NCI-H2029 treated with DMSO at 0.1 percent for 48 hours (cell line): ENCODE data around the gene CAMKV.
"Not testable (repeated sequence)": the region's sequence is repeated elsewhere in the genome, so short reads cannot be mapped to it uniquely, and the experiment has no call there.

Source experiments
- DNase-seq: peaks from one replicate; lab custom pipeline; 2025; lab: John Stamatoyannopoulos, UW

The CAMKV gene

DNA sequence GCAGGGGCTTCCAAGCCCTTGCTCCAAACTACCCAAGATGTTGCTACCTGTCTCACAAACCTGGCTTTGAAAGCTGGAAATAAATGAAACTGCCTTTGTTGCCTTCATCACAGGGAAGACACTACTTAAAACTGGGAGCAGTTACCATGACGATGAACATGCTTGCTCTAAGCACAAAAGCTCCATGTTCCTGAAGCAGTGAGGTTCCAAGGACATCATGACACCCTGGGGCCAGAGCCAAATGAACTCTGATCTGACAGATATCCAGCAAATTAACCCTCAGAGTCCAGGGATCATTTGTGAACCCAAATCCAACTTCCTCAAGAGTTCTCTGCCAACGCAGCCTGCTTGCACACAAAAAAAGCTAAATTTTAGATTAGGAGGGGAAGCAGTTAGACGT is 24.0 kb downstream of the CAMKV start:
- DNase-seq = no peak

DNA sequence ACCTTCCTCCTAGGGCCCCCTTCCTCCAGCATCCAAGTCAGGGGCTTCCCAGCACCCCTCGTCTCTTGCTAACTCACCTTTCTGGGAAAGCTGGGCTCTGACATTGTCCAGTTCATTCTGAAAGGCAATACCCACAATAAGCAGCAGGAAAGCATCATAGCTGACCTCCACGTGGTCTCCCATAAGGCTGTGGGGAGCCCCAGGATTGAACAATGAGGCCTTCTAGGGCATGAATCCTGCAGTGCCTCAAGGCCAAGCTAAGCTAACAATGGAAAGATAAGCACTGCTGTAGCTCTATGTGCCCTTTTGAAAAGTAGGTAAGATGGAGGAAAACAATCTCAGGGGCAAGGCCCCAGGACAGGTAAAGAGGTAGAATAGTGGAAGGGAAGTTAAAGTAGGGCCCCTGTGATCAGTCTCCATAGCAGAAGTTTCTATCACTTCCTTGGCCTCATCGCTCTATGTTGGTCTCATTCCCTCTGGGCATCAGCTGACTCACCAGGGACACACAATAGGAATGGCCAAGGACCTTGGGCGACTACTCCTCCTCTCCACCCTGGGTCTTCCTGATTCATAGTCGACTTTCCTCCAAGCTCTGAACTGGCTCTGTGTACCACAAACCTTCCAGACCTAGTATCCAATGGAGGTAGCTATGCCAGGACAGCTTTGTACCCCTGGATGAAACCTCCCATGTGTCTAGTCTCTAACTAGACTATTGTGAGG is 25.1 kb downstream of the CAMKV start:
- no peak for DNase-seq

DNA sequence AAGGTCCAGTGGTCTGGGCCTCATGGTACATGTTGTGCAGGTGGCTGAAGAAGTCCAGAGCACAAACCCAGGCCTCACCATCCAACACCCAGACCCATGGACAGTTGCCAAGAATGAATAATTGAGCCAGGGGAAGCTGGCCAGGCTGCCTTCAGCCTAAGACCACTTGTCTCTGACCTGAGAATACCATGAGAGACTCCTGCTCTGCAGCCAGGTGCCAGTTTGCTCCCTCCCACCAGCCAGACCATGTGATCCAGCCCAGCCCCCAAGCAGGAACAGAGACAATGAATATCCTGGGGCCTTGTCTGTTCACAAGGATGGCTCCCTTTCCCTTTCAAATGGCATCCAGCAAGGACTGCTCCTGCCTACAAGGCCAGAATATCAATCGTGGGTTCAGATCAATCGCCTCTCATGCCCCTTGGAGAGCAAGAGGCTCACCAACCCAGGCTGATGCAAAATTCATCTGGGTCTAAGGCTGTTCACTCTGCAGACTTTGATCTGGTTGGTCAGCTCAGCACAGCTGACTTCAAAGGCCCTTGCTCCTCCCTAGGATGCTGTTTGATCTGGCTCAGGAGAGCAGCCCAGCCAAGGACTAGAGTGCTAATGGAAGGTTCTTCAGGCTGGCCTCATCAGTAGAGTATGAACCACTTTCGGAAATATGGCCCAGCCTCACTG is 26.7 kb downstream of the CAMKV start:
- DNase-seq = no peak

DNA sequence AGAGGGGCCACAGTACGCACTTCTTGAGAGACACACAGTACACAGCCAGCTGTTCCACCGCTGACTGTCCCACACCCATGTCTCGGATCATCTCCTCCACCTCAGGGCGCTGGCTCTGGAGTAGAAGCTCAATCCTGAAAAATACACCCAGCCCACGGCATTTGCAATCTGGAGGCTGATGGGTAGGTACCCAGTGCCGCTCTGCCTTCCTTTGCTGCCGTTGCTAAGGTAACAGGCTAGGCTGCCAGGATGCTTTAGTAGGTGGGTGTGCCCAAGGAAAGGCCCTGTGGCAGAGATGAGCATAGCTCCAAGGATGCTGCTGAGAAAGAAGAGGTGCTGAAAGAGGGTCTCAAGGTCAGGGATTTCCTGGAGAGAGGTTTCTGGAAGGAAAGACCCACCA is 27.9 kb downstream of the CAMKV start:
- DNase-seq = no peak

DNA sequence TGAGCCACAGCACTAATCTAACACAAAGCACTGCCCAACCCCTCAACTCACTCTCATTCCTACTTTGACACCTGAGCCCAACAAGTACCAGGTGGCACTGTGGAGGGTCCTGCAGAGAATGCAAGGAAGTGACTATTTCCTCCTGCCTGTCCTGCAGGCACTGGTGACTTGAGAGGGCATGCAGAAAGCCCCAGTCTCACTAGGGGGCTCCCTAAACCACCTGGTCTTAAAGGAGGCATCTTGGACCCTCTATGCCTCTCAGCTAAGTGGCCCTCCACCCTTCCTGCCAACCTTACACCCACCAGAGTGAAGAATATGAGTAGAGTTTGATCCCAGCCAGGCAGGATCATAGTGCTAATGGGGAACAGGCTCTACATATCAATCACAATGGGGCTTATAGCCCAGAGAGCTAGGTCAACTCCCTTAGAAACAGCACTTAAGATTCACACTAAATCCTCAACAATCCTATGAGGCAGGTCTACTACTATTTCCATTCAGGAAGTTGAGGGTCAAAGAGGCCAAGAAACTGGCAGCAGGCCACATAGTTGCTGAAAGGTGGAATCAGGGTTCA is 28.5 kb downstream of the CAMKV start:
- DNase-seq = no peak

DNA sequence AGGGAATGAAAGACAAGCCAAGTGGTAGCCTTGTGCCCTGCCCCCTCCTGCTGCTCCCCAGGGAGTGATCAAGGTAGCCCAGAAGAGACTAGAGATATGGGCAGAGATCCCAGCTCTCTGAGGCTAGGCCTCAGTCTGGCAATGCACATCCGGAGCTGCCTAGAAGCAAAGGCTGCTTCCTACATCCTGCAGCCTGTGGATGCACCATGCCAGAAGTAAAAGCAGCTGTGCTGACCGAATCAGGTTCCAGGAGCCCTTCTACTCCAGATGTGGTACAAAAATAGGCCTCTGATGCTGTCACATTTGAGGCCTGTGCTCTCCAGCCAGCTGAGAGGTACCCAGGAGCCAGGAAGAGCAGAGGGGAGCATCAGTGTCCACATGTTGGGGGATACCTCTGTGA is 29.3 kb downstream of the CAMKV start:
- no peak for DNase-seq

DNA sequence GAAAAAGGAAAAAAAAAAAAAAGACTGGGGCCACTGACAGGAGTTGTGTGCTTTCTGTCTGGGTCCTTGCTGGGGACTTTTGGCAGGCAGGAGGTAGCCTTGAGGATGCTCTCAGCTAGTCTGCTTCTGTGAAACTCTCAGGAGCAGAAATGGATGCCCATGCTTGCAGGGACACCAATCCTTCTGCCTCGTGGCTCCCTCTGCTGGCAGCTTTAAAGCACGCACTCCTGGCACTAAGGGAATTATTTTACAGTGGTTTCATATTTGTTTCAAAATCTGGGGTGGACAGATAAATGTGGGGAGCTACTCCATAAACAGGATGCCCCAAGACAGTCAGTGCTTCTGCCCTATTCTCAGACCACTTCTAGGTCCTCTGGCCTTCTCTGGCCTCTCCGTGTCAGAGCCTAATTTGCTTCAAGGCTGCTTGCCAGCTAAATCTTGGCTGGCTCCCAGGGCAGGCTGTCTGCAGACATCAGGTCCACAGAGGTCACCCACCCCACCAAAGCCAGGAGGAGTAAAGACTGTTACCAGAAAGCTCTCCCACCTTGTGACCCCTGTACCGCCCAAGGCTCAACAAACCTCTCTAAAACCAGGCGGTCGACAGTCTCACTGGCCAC is 30.4 kb downstream of the CAMKV start:
- DNase-seq = peak; percentile 66

DNA sequence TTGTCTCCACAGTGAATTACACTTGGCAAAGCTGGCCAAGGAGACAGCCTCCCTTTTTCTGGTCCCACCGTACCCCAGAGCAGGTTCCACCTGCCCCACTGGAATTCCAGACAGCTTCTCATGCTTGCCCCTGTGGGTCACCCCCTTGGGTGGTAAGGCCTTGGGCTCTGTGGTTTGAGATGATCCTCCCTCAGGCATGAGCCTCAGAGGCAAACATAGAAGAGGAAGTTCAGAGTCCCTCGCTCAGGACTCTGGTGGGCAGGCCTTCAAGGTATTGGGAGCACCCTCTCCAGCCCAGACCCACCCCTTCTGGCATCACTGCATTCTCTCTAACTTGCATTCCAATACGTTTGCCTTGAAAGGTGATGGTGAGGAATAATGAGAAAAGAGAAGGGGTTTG is 38.4 kb downstream of the CAMKV start:
- no peak for DNase-seq

DNA sequence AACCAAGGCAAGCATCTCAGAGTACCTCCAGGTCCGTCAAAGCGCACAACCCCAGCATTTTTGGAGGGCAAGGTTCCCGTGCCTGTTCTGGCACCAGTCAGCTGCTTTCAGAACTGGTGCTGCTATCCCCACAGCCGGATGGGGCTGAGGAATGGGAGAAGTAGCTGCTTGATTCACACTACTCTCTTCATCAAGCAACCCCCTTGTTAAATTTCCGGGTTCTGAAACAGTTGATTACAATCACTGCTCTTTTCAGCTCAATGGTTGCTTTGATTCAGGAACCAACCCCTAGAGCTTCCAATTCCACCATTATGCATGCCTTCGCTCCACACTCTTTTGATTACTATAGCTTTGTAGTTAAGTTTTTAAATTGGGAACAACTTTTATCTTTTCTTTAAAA is 43.7 kb downstream of the CAMKV start:
- no peak for DNase-seq

DNA sequence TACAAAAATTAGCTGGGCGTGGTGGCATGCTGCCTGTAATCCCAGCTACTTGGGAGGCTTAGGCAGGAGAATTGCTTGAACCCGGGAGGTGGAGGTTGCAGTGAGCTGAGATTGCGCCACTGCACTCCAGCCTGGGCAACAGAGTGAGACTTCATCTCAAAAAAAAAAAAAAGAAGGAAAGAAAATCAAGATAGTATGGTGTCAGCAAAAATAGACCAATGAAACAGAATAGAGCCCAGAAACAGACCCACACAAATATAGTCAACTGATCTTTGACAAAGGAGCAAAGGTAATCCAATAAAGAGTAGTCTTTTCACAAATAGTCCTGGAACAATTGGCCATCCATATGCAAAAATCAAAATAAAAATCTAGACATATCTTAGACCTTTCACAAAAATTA is 46.6 kb downstream of the CAMKV start:
- DNase-seq = not testable (repeated sequence)

DNA sequence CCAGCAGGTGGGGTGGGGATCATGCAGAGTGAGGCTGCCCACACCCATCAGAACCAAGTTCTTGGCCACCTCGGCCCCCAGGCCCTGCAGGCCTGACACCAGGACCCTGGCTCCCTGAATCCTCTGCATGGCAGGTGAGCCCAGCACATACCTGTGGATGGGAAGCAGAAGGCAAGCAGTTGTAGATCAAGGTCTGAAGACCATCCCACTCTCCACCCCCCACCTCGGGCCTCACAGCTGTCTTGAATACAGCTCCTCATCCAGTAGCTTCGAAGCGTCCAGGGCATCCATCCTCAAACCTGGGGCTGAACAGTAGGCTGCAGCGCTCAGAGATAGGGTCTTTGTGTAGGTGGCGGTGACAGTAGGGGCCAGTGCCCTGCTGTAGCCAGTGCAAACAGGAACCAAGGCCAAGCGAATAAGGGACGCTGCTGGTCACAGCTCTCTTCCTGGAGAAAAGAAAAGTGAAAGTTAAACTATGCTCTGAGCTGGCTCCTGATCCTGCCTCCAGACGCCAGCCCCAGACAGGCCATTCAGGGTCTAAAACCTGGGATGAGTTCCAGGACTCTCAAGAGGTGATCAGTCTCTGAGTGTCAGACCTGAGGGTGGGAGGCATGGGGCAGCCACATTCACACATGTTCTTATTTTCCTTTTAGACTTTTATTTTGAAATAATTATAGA is 56.1 kb downstream of the CAMKV start, which contains the start of gene UBA7:
Gene UBA7 (minus strand): TSS at position 457 of the 678 bp plus-strand sequence. CDS start 166 bp downstream, at position 291.
- peak; percentile 60 for DNase-seq

DNA sequence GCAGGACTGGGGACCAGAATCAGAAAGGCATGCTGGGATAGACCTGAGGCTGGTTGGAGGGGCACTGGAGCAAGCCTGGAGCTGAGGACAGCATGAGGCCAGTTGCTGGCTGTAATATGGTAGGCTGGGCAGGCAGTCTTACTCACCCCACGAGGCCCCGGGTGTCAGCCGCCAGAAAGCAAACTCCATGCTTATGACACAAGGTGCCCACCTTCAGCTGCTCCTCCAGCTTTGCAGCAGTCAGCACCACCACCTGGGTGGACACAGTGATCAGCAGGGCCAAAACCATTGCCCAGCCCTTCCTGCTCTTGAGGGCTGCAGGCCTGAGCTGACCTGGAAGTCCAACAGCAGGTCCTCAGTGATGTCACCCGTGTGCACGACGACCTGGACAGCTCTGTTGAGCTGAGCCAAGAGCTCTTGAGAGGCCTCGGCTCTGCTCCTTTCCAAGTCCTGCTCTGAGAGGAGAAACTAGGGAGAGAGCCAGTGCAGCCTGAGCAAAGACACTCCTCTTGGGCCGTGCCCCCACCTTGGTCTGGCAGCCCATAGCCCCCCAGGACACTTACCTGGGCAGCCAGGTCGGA is 56.7 kb downstream of the CAMKV start:
- no peak for DNase-seq
